Measurements from ENCODE around the gene SEL1L. TPM values are rescaled to one million over a fixed set of nuclear protein-coding genes. Genes with fewer than 3 reads are reported as not detected.

SEL1L gene
- total RNA-seq, 2 experiments from 2014 or later: 58.3 to 185 TPM

DNA sequence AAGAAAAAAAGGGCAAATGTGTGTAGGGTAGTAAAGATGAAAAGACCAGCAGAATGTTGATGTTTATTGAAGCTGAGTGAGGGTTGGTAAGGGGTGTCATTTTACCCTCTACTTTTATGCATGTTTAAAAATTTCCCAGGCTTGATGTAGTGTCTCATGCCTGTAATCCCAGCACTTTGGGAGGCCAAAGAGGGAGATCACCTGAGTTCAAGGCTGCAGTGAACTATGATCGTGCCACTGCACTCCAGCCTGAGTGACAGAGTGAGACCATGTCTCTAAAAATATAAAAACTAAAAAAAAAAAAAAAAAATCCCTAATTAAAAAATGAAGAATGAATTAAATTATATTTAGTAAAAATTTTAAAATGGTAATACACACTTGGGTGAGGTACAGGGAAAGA lies 8.5 kb downstream of the SEL1L start:
- Histone ChIP-seq H3K4me2 (ENCODE audit: low read length) (no peak overlapping the region), H3K36me3 (ENCODE audit: insufficient read depth, low read length) (peaks cover 72% of the 10 kb centered on the region), H3K9me3 (ENCODE audit: low read length) (no peaks in the 10 kb centered on the region), H3K27ac (ENCODE audit: low read depth, low read length, poor library complexity, severe bottlenecking) (no peak overlapping the region), H3K4me3 (ENCODE audit: low read depth, low read length, poor library complexity, severe bottlenecking) (no peak overlapping the region), H2AFZ (ENCODE audit: low read length) (no peak overlapping the region), H3K79me2 (ENCODE audit: insufficient read depth, low read depth, low read length) (peaks cover 47% of the 10 kb centered on the region; the same call in 1 of the 2 replicates), H4K20me1 (ENCODE audit: insufficient read depth, low read length) (no peaks in the 10 kb centered on the region), H3K9me2 (ENCODE audit: insufficient read depth, low read length) (no peaks in the 10 kb centered on the region), H3K4me1 (ENCODE audit: insufficient read depth, low read length, poor library complexity, severe bottlenecking) (peaks cover 21% of the 10 kb centered on the region)
- POLR2A ChIA-PET: interaction anchor here (2.4 kb wide), 1 partner anchor 39 kb away, joined by 12 read pairs; no protein-coding TSS in a partner anchor
- TF ChIP-seq EZH2phosphoT487 (IDR thresholded peaks at IDR 0.05; ENCODE audit: borderline replicate concordance, low read depth, low read length): no peak
- TF ChIP-seq, protein P1, sequence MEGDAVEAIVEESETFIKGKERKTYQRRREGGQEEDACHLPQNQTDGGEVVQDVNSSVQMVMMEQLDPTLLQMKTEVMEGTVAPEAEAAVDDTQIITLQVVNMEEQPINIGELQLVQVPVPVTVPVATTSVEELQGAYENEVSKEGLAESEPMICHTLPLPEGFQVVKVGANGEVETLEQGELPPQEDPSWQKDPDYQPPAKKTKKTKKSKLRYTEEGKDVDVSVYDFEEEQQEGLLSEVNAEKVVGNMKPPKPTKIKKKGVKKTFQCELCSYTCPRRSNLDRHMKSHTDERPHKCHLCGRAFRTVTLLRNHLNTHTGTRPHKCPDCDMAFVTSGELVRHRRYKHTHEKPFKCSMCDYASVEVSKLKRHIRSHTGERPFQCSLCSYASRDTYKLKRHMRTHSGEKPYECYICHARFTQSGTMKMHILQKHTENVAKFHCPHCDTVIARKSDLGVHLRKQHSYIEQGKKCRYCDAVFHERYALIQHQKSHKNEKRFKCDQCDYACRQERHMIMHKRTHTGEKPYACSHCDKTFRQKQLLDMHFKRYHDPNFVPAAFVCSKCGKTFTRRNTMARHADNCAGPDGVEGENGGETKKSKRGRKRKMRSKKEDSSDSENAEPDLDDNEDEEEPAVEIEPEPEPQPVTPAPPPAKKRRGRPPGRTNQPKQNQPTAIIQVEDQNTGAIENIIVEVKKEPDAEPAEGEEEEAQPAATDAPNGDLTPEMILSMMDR (conservative IDR thresholded peaks at IDR 0.05; ENCODE audit: low read length): no peak
- CTCF ChIA-PET (ENCODE audit: unreplicated experiment): no interaction called here
- intact Hi-C loops (cut with micrococcal nuclease; ENCODE audit: unreplicated experiment): no loop called here
- DNase-seq (ENCODE audit: low spot score): no peak
- BruUV-seq (replicated peaks): no TSS peak

DNA sequence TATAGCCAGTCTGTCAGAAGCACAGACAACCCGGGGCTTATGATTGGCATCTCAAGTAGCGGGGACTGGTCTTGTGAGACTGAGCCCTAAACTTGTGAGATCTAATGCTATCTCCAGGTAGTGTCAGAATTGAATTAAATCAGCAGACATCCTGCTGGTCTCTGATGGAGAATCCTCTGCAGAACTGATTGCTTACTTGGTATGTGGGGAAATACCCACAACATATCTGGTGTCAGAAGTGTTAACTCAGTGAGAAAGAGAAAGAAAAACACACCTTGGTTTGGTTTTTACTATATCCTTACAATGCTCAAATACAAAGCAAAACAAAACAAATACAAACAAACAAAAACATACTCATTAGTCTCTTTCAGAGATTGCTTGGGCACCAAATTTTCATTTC lies 10.0 kb downstream of the SEL1L start:
- Histone ChIP-seq H2AFZ (ENCODE audit: low read length) (no peak overlapping the region), H3K9me2 (ENCODE audit: insufficient read depth, low read length) (no peaks in the 10 kb centered on the region), H3K27ac (ENCODE audit: low read depth, low read length, poor library complexity, severe bottlenecking) (no peak overlapping the region), H3K4me2 (ENCODE audit: low read length) (no peak overlapping the region), H3K9me3 (ENCODE audit: low read length) (no peaks in the 10 kb centered on the region), H3K4me3 (ENCODE audit: low read depth, low read length, poor library complexity, severe bottlenecking) (no peak overlapping the region), H3K4me1 (ENCODE audit: insufficient read depth, low read length, poor library complexity, severe bottlenecking) (peaks cover 12% of the 10 kb centered on the region), H3K79me2 (ENCODE audit: insufficient read depth, low read depth, low read length) (peaks cover 32% of the 10 kb centered on the region; the same call in 1 of the 2 replicates), H4K20me1 (ENCODE audit: insufficient read depth, low read length) (no peaks in the 10 kb centered on the region), H3K36me3 (ENCODE audit: insufficient read depth, low read length) (peaks cover 87% of the 10 kb centered on the region)
- POLR2A ChIA-PET: interaction anchor here (0.7 to 5.4 kb wide), 4 partner anchors 8 to 362 kb away, joined by 3 to 46 read pairs (median 6); partner anchors contain the start of gene SEL1L
- CTCF ChIA-PET (ENCODE audit: unreplicated experiment): no interaction called here
- no TSS peak for BruUV-seq (replicated peaks)
- TF ChIP-seq EZH2phosphoT487 (IDR thresholded peaks at IDR 0.05; ENCODE audit: borderline replicate concordance, low read depth, low read length): no peak
- TF ChIP-seq, protein P1 (conservative IDR thresholded peaks at IDR 0.05; ENCODE audit: low read length): no peak
- intact Hi-C loops (cut with micrococcal nuclease; ENCODE audit: unreplicated experiment): loop anchor here (5.0 kb wide), 1 partner anchor 36 kb away; no protein-coding TSS in a partner anchor
- no peak for DNase-seq (ENCODE audit: low spot score)

DNA sequence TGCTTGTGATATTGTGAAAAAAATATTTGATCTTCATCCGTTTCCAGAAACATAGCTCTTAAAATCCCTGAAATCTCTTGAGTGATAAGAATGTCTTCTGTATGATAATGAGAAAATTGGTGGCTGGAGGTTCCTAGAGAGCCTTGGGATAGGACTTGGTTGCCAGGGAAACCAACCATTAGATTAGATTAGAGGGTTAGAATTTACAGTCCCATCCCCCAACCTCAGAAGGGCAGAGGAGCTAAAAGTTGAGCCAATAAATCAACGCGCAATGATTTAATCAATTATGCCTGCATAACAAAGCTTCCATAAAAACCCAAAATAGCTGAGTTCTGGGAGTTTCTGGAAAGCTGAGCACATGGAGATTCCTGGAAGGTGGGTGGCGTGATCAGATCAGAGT lies 10.6 kb downstream of the SEL1L start:
- intact Hi-C loops (cut with micrococcal nuclease; ENCODE audit: unreplicated experiment): loop anchor here (5.0 kb wide), 1 partner anchor 36 kb away; no protein-coding TSS in a partner anchor
- POLR2A ChIA-PET: interaction anchor here (0.6 to 5.4 kb wide), 6 partner anchors 8 to 361 kb away, joined by 3 to 46 read pairs (median 4); partner anchors contain the start of gene SEL1L

More for the DNA sequence above, 10.6 kb downstream of the SEL1L start:
- Histone ChIP-seq H3K36me3 (ENCODE audit: insufficient read depth, low read length) (peaks cover 91% of the 10 kb centered on the region), H2AFZ (ENCODE audit: low read length) (no peak overlapping the region), H3K27ac (ENCODE audit: low read depth, low read length, poor library complexity, severe bottlenecking) (no peak overlapping the region), H3K79me2 (ENCODE audit: insufficient read depth, low read depth, low read length) (peaks cover 26% of the 10 kb centered on the region; the same call in 1 of the 2 replicates), H3K4me2 (ENCODE audit: low read length) (no peak overlapping the region), H3K9me3 (ENCODE audit: low read length) (no peaks in the 10 kb centered on the region), H3K4me3 (ENCODE audit: low read depth, low read length, poor library complexity, severe bottlenecking) (no peak overlapping the region), H4K20me1 (ENCODE audit: insufficient read depth, low read length) (no peaks in the 10 kb centered on the region), H3K9me2 (ENCODE audit: insufficient read depth, low read length) (no peaks in the 10 kb centered on the region), H3K4me1 (ENCODE audit: insufficient read depth, low read length, poor library complexity, severe bottlenecking) (peaks cover 6% of the 10 kb centered on the region)
- BruUV-seq (replicated peaks): no TSS peak
- TF ChIP-seq, protein P1 (conservative IDR thresholded peaks at IDR 0.05; ENCODE audit: low read length): no peak
- TF ChIP-seq EZH2phosphoT487 (IDR thresholded peaks at IDR 0.05; ENCODE audit: borderline replicate concordance, low read depth, low read length): no peak
- DNase-seq (ENCODE audit: low spot score): no peak
- CTCF ChIA-PET (ENCODE audit: unreplicated experiment): no interaction called here
